ELF-1 (cell line): ENCODE measurements around the gene RNF212B.

ENCODE experiments used
- DNase-seq: peaks from one replicate; pipeline ENCODE4 v3.0.0-alpha.2; 2016; ENCODE audit warnings: low read depth, low spot score

The RNF212B gene

DNA sequence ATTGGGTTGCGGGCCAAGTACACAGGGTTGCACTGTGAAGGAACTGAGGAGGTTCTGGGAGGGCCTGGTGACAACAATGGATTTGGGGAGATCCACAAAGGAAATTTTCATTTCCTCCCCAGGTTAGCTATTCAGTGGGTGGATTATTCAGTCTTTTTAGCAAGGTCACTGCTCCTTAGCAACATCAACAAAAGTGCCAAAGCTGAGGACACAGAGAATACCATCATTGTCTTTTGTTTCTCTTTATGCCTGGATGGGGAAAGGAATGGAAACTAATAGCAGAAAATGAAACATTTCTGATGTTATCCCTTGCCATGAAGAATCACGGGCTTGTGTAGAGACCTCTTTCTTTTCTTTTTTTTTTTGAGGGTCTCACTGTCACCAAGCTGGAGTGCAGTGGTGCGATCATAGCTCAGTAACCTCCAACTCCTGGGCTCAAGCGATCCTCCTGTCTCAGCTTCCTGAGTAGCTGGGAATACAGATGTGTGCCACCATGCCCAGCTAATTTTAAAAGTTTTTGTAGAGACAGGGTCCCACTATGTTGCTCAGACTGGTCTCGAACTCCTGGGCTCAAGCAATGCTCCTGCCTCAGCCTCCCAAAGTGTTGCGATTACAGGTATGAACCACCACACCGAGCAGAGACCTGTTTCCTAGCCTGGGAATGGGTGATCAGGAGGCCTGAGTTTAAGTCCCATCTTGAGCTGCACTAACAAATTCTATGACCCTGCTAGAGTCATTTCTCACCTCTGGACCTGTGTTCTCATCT lies 58.5 kb downstream of the RNF212B start:
- no peak for DNase-seq

DNA sequence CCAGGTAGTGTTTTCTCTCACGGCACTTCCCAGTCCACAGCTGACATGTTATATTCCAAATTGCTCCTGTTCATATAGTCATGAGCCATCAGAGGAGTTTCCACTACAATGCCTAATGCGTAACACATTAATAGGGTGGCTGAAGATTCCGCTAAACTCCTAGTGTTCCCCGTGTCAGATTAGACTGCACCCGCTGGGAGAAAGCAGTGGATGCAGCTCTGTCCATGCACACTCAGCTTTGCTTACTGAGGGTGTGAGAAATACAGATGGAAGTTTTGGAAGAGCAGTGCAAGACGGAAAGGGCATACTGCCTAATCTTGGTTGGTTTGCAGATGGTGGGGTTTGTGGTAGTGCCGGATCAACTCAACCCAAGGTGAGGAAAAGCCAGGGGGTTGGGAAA lies 59.4 kb downstream of the RNF212B start:
- no peak for DNase-seq

GRCh38 chr14:23297611-23298277 lies 60.0 kb downstream of the RNF212B start:
- no peak for DNase-seq

- DNase-seq, result no peak
Observed at GRCh38 chr14:23299211-23299957, 61.6 kb downstream of the RNF212B start.

DNA sequence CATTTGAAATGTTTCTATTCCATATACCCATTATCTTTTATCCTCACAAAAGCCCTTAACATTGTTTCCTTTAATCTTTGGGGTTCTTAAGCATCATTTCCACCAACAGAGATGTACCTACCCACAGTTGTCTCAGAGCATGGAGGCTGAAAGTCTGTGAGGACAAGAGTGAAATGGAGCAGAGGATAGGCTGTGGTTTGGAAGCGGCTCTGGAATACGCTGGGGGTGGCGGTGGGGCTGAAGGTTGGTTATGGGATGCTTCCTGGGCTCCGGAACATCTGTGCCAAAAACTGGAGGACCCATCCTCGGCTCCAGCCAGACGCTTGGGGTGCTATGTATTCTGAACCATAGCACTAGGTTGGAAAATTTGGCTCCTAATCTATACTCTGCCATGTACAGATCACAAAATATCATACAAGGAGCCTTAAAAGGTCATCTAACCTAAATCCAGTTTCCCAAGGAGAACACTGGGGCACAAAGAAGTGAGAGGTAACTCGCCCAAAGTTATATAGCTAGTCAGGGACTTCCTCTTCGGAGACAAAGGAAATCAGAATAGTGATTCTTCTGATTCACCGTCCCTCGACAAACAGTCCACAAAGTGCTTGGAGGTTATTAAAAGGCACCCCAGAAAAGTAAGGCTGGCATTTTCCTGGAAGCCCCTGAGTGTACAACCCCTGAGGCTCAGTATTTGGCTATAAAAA lies 62.4 kb downstream of the RNF212B start:
- no peak for DNase-seq

DNA sequence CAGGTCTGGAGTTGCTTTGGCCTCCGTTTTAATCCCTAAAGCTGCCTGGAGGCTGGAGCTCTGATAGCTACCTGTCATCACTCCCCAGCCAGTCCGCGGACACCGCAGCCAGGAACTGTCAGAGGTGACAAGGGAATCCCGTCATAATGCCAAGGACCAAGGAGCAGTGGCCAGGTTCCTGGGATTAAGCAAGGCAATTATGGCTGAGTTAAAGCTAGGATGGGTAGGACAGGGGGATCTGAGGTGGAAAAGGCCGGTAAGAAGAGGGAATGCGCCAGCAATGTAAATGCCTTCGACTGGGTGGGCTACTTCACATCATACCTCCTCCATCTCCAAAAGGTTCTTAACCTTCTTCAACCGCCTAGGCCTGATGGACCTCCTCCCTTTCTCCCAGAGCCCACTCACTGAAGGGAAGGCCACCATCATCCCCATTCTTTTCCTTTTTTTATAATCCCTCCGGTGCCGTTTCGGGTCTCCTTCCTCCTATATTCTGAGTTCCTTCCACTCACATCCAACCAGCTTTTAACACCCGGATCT lies 63.0 kb downstream of the RNF212B start:
- peak; percentile 70 for DNase-seq

DNA sequence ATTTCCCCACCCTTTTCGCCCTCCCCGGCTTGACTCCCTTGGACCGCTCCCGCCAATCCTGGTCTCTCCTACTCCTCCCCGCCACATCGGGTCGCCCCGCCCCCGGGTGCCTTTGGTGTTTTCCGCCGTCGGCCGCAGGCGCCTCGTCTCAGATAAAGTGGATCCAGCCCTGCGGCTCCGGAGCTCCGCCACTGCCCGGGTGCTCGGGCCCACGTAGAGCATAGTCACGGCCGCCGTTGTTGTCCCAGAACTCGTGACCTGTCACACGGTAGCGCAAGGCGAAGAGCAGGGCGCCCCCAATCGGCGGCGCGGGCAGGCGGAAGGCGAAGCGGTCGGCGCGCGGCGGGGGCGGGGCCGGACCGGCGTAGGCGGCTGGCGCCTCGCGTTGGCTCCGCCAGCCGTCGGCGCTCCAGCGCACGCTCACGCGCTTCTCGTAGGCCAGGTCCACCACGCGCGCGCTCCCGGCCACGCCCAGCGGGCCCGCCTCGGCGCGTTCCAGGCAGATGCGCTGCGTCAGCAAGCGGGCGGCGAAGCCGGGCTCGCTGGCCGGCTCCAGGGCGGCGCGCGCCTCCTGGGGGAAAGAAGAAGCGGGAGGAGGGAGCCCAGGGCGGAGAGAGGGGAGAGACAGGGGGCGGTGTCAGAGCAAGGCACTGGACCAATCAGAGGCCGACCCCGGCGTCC lies 63.7 kb downstream of the RNF212B start:
- peak; percentile 99 for DNase-seq

- no peak for DNase-seq
Observed at GRCh38 chr14:23301969-23302289, 64.2 kb downstream of the RNF212B start.

DNA sequence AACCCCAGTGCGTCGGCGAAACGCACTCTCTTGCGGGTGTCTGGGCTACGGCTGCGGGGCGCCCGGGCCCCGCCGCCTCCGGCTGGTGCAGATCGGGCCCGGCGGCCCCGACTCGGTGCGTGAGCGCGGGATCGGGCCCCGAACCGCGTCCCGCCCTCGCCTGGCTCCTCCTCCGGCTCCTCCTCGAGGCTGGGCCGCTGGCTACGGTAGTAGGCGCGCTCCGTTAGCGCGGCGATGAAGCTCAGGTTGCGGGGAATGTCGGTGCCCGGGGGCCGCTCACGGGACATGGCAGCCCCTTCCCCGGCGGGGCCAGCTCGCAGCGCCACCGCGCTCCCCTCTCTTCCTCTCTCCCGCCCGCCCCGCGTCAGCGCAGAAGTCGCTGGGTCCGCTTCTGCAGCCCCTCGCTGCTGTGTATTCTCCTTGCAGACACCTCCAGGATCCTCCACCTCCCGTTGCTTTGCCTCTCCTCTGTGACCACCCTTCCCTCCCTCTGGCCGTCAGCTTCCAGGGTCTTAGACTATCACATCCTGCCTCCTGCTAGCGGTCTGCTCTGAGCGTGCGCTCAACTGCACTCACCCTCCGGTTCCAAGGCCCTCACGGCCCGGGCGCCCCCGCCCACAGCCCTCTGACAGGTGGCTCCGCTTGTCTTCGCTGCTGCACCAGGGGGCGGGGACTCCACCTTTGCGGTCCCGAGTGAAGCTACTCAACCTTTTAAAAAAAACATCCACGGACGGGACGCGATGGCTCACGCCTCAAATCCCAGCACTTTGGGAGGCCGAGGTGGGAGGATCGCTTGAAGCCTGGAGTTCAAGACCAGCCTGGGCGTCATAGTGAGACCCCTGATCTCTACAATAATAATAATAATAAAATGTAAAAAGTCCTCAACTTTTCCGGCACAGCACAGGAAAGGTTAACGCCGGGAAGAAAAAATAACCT lies 64.8 kb downstream of the RNF212B start, which contains the start of gene PPP1R3E:
Gene PPP1R3E (minus strand): TSS at position 570 of the 936 bp plus-strand sequence. CDS start 283 bp downstream, at position 287.
- peak; percentile 69 for DNase-seq

GRCh38 chr14:23306412-23307145 lies 68.8 kb downstream of the RNF212B start, which contains the start of gene BCL2L2:
TSS of gene BCL2L2 (plus strand) at chr14:23306833. CDS start at chr14:23307768, 935 bp downstream.
- peak; percentile 95 for DNase-seq

GRCh38 chr14:23307146-23307530 lies 69.4 kb downstream of the RNF212B start:
- DNase-seq, result no peak

GRCh38 chr14:23307687-23308644 lies 70.2 kb downstream of the RNF212B start:
- DNase-seq, result no peak

DNA sequence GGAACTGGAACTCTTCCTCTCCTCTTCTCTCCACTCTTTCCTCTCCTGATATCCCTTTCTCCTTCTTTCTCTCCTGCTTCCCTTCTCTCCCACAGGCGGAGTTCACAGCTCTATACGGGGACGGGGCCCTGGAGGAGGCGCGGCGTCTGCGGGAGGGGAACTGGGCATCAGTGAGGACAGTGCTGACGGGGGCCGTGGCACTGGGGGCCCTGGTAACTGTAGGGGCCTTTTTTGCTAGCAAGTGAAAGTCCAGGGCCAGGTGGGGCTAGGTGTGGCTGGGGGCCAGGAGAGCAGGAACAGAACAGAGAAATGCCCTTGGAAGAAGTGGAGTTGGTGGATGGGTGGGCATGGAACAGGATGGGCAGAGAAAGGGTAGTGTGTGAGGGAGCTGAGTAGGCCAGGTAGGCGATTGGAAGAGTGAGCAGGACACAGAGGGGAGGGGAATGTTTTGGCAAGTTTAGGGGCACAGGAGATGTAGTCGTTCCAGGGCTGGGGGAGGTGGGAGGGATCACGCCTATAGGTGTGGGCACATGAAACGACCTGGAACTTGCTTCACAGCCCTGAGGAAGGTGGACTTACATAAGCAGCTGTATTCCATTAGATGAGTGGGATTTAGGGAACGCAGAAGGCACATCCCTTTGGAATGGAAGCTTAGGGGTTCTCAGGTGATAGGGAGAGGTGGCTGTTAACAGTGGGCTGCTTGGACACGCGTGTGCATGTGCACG lies 71.1 kb downstream of the RNF212B start:
- no peak for DNase-seq

GRCh38 chr14:23310546-23310945 lies 72.8 kb downstream of the RNF212B start:
- no peak for DNase-seq

DNA sequence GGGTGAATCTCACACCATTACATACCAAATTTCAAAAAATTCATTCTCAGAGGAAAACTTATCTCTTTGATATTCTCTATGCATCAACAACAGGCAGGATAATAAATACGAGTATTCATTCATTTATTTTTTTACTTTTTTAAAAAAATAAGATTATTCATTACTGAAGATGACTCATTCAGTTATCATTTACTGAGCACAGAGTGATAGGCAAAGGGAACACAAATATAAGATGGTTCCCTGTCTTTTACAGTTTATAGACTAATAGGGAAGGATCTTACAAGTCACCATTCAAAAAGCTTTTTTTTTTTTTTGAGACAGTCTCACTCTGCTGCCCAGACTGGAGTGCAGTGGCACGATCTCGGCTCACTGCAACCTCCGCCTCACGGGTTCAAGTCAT lies 78.6 kb downstream of the RNF212B start:
- DNase-seq, result no peak

GRCh38 chr14:23319746-23320583 lies 82.2 kb downstream of the RNF212B start:
- no peak for DNase-seq
